Measurements from ENCODE around the gene CRIM1. TPM values are rescaled to one million over a fixed set of nuclear protein-coding genes. Genes with fewer than 3 reads are reported as not detected.

The CRIM1 gene
- total and polyA plus RNA-seq, 2 of the 8 experiments (the other 6 are each of a cell fraction or from before 2014, with no cell fraction given) = 9.4 to 28.4 TPM

DNA sequence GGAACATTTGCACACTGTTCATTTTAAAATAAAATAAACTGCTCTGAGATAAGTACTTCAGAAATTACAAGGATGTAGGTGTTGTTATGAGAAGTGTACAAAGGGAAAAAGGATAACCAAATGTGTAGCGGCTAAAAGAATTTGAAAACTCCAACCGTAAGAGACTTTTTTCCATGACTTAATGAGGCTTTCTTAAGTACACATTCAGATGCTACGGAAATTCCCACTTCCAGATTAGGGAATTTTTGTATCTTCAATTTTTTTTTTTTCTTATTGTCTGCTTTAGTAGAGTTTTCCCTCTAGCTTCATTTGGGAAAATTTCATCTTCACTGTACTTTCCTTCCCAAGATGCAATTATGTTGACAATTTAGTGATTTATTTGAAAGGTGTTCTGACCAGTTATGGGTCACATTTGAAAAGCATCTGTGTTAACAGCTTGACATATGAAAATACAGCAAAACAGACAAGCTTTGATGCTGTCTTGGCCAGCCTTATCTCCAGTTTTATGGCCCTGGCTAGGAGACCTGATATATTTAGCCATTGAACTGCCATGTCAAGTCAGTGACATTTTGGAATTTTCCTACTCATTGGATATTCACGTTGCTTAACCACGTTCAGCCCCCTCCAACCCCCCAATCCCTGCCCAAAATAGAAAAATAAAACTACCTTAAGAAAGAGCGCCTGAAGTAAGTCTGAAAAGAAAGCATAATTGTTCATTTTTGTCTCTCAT, 136.8 kb downstream of the CRIM1 start:
- H3K23me2 ChIP-seq (ENCODE audit: low read depth, low read length) = no peaks in the 10 kb centered on the region
- H4K91ac ChIP-seq (replicated peaks; ENCODE audit: insufficient read length, low read length) = no peak overlapping the region
- no peaks in the 10 kb centered on the region for H3K79me2 ChIP-seq (ENCODE audit: control insufficient read depth in 1 of 2, insufficient read depth in 2 of 2, low read length in 2 of 2)
- FAIRE-seq (no peak), DNase-seq (ENCODE audit: low read depth in 1 of 2, low spot score in 2 of 2) (no peak)
- H2BK12ac ChIP-seq (ENCODE audit: low read depth, low read length) = no peak overlapping the region
- H3K4ac ChIP-seq (replicated peaks; ENCODE audit: insufficient read length, low read depth, low read length) = no peak overlapping the region
- H3K4me3 ChIP-seq (ENCODE audit: extremely low read depth in 1 of 4, insufficient read depth in 2 of 4, low read depth in 3 of 4, low read length in 4 of 4) = no peak overlapping the region
- H3K27ac ChIP-seq (ENCODE audit: low read depth, low read length) = no peak overlapping the region
- H3K9me3 ChIP-seq (ENCODE audit: insufficient read depth in 2 of 2, low read depth in 1 of 2, low read length in 1 of 2) = no peaks in the 10 kb centered on the region
- no peak overlapping the region for H3K23ac ChIP-seq (ENCODE audit: insufficient read length)
- no peak overlapping the region for H2AK5ac ChIP-seq (ENCODE audit: low read depth, low read length)
- no peaks in the 10 kb centered on the region; the same call in 1 of the 2 replicates for H3K79me1 ChIP-seq (ENCODE audit: low read depth, low read length)
- no peaks in the 10 kb centered on the region for H3K36me3 ChIP-seq (ENCODE audit: control insufficient read depth in 2 of 4, insufficient read depth in 4 of 4, low read length in 3 of 4)
- H3K14ac ChIP-seq (ENCODE audit: insufficient read length) = no peak overlapping the region
- no peak overlapping the region for H3K9ac ChIP-seq (replicated peaks in 1 of 4; ENCODE audit: extremely low read depth in 1 of 4, low read depth in 3 of 4, low read length in 3 of 4)
- no peak overlapping the region for H3K18ac ChIP-seq (ENCODE audit: extremely low read depth, low read length)
- peaks cover 0 to 2% (median 0%) of the 10 kb centered on the region in 4 experiments; a peak in 1 of 7 replicates for H3K4me1 ChIP-seq (replicated peaks in 1 of 4; ENCODE audit: control insufficient read depth in 3 of 4, insufficient read depth in 4 of 4, low read length in 3 of 4)
- no peak overlapping the region for H2BK15ac ChIP-seq (ENCODE audit: low read length)
- no peak overlapping the region for H2BK120ac ChIP-seq (replicated peaks; ENCODE audit: low read depth, low read length)
- H4K5ac ChIP-seq (ENCODE audit: insufficient read length, low read depth, low read length) = no peak overlapping the region
- H2BK5ac ChIP-seq (ENCODE audit: low read depth, low read length) = no peak overlapping the region
- no peaks in the 10 kb centered on the region for H4K20me1 ChIP-seq (replicated peaks in 1 of 2; ENCODE audit: control insufficient read depth in 1 of 2, insufficient read depth in 2 of 2, low read length in 2 of 2)
- H2BK20ac ChIP-seq (ENCODE audit: low read length) = no peak overlapping the region
- TF ChIP-seq, protein P1, sequence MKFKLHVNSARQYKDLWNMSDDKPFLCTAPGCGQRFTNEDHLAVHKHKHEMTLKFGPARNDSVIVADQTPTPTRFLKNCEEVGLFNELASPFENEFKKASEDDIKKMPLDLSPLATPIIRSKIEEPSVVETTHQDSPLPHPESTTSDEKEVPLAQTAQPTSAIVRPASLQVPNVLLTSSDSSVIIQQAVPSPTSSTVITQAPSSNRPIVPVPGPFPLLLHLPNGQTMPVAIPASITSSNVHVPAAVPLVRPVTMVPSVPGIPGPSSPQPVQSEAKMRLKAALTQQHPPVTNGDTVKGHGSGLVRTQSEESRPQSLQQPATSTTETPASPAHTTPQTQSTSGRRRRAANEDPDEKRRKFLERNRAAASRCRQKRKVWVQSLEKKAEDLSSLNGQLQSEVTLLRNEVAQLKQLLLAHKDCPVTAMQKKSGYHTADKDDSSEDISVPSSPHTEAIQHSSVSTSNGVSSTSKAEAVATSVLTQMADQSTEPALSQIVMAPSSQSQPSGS (IDR thresholded peaks at IDR 0.05; ENCODE audit: low read length) = no peak
- TF ChIP-seq SP2 (IDR thresholded peaks at IDR 0.05; ENCODE audit: low read length) (no peak), CEBPB (IDR thresholded peaks at IDR 0.05; ENCODE audit: low read depth, low read length) (no peak), BRCA1 (IDR thresholded peaks at IDR 0.05; ENCODE audit: low read depth, low read length) (no peak), TAF7 (optimal IDR thresholded peaks at IDR 0.05; ENCODE audit: borderline replicate concordance, low read depth, low read length) (no peak), SUZ12 (IDR thresholded peaks at IDR 0.05; ENCODE audit: low read length) (no peak), KDM5A (IDR thresholded peaks at IDR 0.05; ENCODE audit: low read length) (no peak), SP4 (IDR thresholded peaks at IDR 0.05; ENCODE audit: low read length) (no peak), TEAD4 (IDR thresholded peaks at IDR 0.05; ENCODE audit: low read depth, low read length) (no peak), TCF12 (IDR thresholded peaks at IDR 0.05; ENCODE audit: low read depth, low read length) (no peak), SIX5 (IDR thresholded peaks at IDR 0.05; ENCODE audit: low read depth, low read length) (no peak), TAF1 (IDR thresholded peaks at IDR 0.05; ENCODE audit: low read depth, low read length) (no peak)
- no peak overlapping the region for H3K56ac ChIP-seq (replicated peaks; ENCODE audit: insufficient read length, low read depth, low read length)
- ChIA-PET CTCF (ENCODE audit: partially characterized antibody) (interaction anchor here (1.2 to 2.6 kb wide), 5 partner anchors 14 to 139 kb away, joined by 3 to 16 read pairs (median 5); no protein-coding TSS in a partner anchor), POLR2A (ENCODE audit: partially characterized antibody) (no interaction called here)
- H3K4me2 ChIP-seq (ENCODE audit: insufficient read depth in 1 of 2, low read depth in 2 of 2, low read length in 2 of 2) = no peak overlapping the region
- H4K8ac ChIP-seq (ENCODE audit: extremely low read depth, insufficient read depth, low read length) = no peak overlapping the region
- WGBS, 2 experiments (ENCODE audit: extremely low coverage in 1 of 2, insufficient coverage in 1 of 2, insufficient read length in 1 of 2, insufficient replicate concordance in 2 of 2, low coverage in 1 of 2, low lambda C conversion rate in 2 of 2, missing lambda C conversion rate in 1 of 2) = 86% methylated on average over 6 of the region's 6 CpGs; no CpG with 5 or more reads in 1 of the 2 experiments
- H2AFZ ChIP-seq (ENCODE audit: low read length) = no peak overlapping the region
- no peaks in the 10 kb centered on the region for H3K27me3 ChIP-seq (replicated peaks in 1 of 4; ENCODE audit: control insufficient read depth in 3 of 4, extremely low read depth in 1 of 4, insufficient read depth in 3 of 4, low read length in 3 of 4)
